Upper lobe of left lung (tissue), 6 donors: ENCODE results near the gene SDSL. TPM values are rescaled to one million over a fixed set of nuclear protein-coding genes. Genes with fewer than 3 reads are reported as not detected.

Experiments used
- ATAC-seq, 2 donors: fragments of 200-7000 bp; cut with Tn5 transposase; one replicate each; pipeline ENCODE4 v1.9.1; 2022; ENCODE audit warnings: mild to moderate bottlenecking in 2 of 2, moderate library complexity in 2 of 2; ENCODE audit not compliant: low FRiP score in 2 of 2
- DNase-seq, 2 donors: peaks; one replicate each; pipeline ENCODE4 v3.0.0-alpha.2; 2019 to 2020
- H3K27ac ChIP-seq, 4 donors: fragments of 200-600 bp; sonication (generic); one replicate each; pipeline ENCODE4 v1.5.1; 2016 to 2019
- H3K27me3 ChIP-seq, 4 donors: fragments of 200-600 bp; sonication (generic); one replicate each; pipeline ENCODE4 v1.5.1; 2017 to 2019
- H3K36me3 ChIP-seq, 4 donors: fragments of 200-600 bp; sonication (generic); one replicate each; pipeline ENCODE4 v1.5.1; 2016 to 2019
- H3K4me1 ChIP-seq, 4 donors: fragments of 200-600 bp; sonication (generic); one replicate each; pipeline ENCODE4 v1.5.1; 2018 to 2019
- H3K4me3 ChIP-seq, 4 donors: fragments of 200-600 bp; sonication (generic); one replicate each; pipeline ENCODE4 v1.5.1; 2017 to 2019; ENCODE audit warnings: mild to moderate bottlenecking in 2 of 4, moderate library complexity in 1 of 4
- H3K9me3 ChIP-seq, 4 donors: fragments of 200-600 bp; sonication (generic); one replicate each; pipeline ENCODE4 v1.5.1; 2018 to 2019
- EP300 ChIP-seq, 4 donors: sonication (generic); formaldehyde crosslinking; IDR thresholded peaks; one replicate each; pipeline ENCODE4 v1.5.1; 2017; ENCODE audit warnings: antibody characterized with exemption in 4 of 4, control low read depth in 2 of 4
- POLR2A ChIP-seq, 4 donors: fragments of 450-650 bp; IDR thresholded peaks; one replicate each; pipeline ENCODE4 v1.5.1; 2016 to 2017; ENCODE audit warnings: antibody characterized with exemption in 4 of 4, mild to moderate bottlenecking in 2 of 4
- POLR2AphosphoS5 ChIP-seq, 2 donors: sonication (generic); formaldehyde crosslinking; IDR thresholded peaks; one replicate each; pipeline ENCODE4 v1.5.1; 2017; ENCODE audit warnings: antibody characterized with exemption in 2 of 2
- WGBS, 2 donors: methylation state at CpG; one replicate each; pipeline ENCODE4 v1.1.5; 2017 to 2018; 5-methylcytosine and 5-hydroxymethylcytosine counted together
- total RNA-seq, 6 donors: library from RNA; depleted of rRNA in 4 of 6; stranded (reverse); fragments of >200 nt in 4 of 6; gene quantifications; one replicate each; pipeline versions ENCODE4 v1.1.0 to v1.2.1, GENCODE V29; 2016 to 2021
- TF ChIP-seq, protein P1 (sequence below), 6 experiments: fragments of 450-650 bp in 4 of 6; fragments of 200-600 bp in 2 of 6; sonication (generic) in 2 of 6; IDR thresholded peaks; one replicate each; pipeline ENCODE4 v1.5.1; 2016 to 2019; ENCODE audit warnings: antibody characterized with exemption in 6 of 6
- donor health status: DM: no; HTN: no; CAD: no; lungs with moderate emphysema.
- donor health status: DM: no; HTN: yes; CAD: no; lungs with severe emphysema.

SDSL gene
- total RNA-seq, 6 donors from 2014 or later = 1.1 to 26.9 (median 9.1) TPM

GRCh38 chr12:113456761-113457160 is 34.6 kb downstream of the SDSL start:
- DNase-seq (no peak), ATAC-seq (no peak)
- TF ChIP-seq EP300 (IDR thresholded peaks at IDR 0.05) = no peak
- no peak for TF ChIP-seq POLR2A (IDR thresholded peaks at IDR 0.05)
- no peak for TF ChIP-seq POLR2AphosphoS5 (IDR thresholded peaks at IDR 0.05)
- TF ChIP-seq, protein P1, sequence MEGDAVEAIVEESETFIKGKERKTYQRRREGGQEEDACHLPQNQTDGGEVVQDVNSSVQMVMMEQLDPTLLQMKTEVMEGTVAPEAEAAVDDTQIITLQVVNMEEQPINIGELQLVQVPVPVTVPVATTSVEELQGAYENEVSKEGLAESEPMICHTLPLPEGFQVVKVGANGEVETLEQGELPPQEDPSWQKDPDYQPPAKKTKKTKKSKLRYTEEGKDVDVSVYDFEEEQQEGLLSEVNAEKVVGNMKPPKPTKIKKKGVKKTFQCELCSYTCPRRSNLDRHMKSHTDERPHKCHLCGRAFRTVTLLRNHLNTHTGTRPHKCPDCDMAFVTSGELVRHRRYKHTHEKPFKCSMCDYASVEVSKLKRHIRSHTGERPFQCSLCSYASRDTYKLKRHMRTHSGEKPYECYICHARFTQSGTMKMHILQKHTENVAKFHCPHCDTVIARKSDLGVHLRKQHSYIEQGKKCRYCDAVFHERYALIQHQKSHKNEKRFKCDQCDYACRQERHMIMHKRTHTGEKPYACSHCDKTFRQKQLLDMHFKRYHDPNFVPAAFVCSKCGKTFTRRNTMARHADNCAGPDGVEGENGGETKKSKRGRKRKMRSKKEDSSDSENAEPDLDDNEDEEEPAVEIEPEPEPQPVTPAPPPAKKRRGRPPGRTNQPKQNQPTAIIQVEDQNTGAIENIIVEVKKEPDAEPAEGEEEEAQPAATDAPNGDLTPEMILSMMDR (IDR thresholded peaks at IDR 0.05) = no peak
- no peaks in the 10 kb centered on the region for H3K9me3 ChIP-seq
- H3K27ac ChIP-seq = no peak overlapping the region
- H3K27me3 ChIP-seq = no peaks in the 10 kb centered on the region
- H3K4me3 ChIP-seq = no peak overlapping the region
- WGBS, 2 donors = 40 to 46% methylated on average over 4 of the region's 4 CpGs
- H3K36me3 ChIP-seq = no peaks in the 10 kb centered on the region
- no peaks in the 10 kb centered on the region for H3K4me1 ChIP-seq

GRCh38 chr12:113457185-113457584 is 35.0 kb downstream of the SDSL start:
- peaks cover 0 to 1% (median 0%) of the 10 kb centered on the region in 4 donors for H3K27me3 ChIP-seq
- 42 to 53% methylated on average over 10 of the region's 10 CpGs for WGBS, 2 donors

DNA sequence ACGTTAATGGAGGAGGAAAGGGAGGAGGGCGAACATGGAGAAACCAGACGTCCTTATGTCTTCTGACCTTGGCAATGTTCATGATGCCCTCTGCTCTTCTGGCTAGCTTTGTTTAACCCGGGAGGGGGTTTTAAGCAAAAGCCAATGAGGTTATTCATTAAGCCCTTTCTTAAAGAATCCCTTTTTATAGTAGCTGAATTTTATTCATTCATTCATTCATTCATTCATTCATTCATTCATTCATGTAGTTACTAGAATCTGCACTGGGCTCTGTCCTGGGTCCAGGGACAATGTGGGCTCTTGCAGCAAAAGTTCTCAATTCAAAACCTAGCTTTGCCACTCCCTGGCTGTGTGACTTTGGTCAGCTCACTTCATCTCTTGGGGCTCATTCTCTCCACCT is 35.5 kb downstream of the SDSL start:
- no peaks in the 10 kb centered on the region for H3K36me3 ChIP-seq
- H3K27ac ChIP-seq = no peak overlapping the region
- TF ChIP-seq POLR2A (IDR thresholded peaks at IDR 0.05) (no peak), EP300 (IDR thresholded peaks at IDR 0.05) (no peak), POLR2AphosphoS5 (IDR thresholded peaks at IDR 0.05) (no peak)
- peaks cover 0 to 5% (median under 1%) of the 10 kb centered on the region in 4 donors for H3K27me3 ChIP-seq
- peaks cover 6 to 7% (median 7%) of the 10 kb centered on the region in 4 donors for H3K4me1 ChIP-seq
- 44 to 49% methylated on average over 4 of the region's 4 CpGs for WGBS, 2 donors
- DNase-seq = no peak
- H3K4me3 ChIP-seq = no peak overlapping the region
- ATAC-seq = no peak
- no peaks in the 10 kb centered on the region for H3K9me3 ChIP-seq

More at GRCh38 chr12:113457185-113457584, 35.0 kb downstream of the SDSL start:
- Histone ChIP-seq H3K36me3 (no peaks in the 10 kb centered on the region), H3K4me1 (peaks cover under 1 to 2% (median 1%) of the 10 kb centered on the region in 4 donors), H3K9me3 (no peaks in the 10 kb centered on the region), H3K4me3 (no peak overlapping the region), H3K27ac (no peak overlapping the region)
- no peak for ATAC-seq
- DNase-seq = no peak
- TF ChIP-seq EP300 (IDR thresholded peaks at IDR 0.05) = no peak
- TF ChIP-seq POLR2A (IDR thresholded peaks at IDR 0.05) = no peak
- TF ChIP-seq, protein P1 (IDR thresholded peaks at IDR 0.05) = no peak
- no peak for TF ChIP-seq POLR2AphosphoS5 (IDR thresholded peaks at IDR 0.05)

GRCh38 chr12:113459981-113460380 is 37.8 kb downstream of the SDSL start:
- TF ChIP-seq EP300 (IDR thresholded peaks at IDR 0.05) (no peak), POLR2A (IDR thresholded peaks at IDR 0.05) (no peak), POLR2AphosphoS5 (IDR thresholded peaks at IDR 0.05) (no peak)
- TF ChIP-seq, protein P1 (IDR thresholded peaks at IDR 0.05) = no peak
- 36 to 44% methylated on average over 4 of the region's 4 CpGs for WGBS, 2 donors
- Histone ChIP-seq H3K9me3 (no peaks in the 10 kb centered on the region), H3K4me1 (peaks cover 15 to 29% (median 27%) of the 10 kb centered on the region in 4 donors), H3K4me3 (no peak overlapping the region), H3K36me3 (no peaks in the 10 kb centered on the region), H3K27ac (no peak overlapping the region), H3K27me3 (peaks cover 0 to 27% (median 17%) of the 10 kb centered on the region in 4 donors)
- ATAC-seq (no peak), DNase-seq (no peak)

DNA sequence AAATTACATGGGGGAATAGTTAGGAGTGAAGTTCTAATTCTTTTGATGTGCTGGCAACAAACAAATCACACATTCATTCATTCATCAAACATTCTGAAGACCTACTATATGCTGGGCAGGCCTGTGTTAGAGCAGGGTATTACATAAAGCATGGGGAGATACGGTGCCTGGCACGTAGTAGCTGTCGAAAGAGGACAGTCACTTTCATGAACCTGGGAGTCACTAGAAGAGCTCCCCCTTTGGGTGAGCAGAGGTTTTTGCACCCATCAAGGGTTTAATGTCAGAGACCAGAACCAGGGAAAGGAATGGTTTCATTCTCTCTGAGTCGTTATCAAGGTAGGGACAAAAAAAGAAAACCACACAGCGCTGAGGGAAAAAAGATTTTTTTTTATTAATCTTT is 39.5 kb downstream of the SDSL start:
- no peak for DNase-seq
- 17 to 19% methylated on average over 5 of the region's 5 CpGs for WGBS, 2 donors
- Histone ChIP-seq H3K36me3 (no peaks in the 10 kb centered on the region), H3K27me3 (peaks cover 0 to 44% (median 26%) of the 10 kb centered on the region in 4 donors), H3K9me3 (no peaks in the 10 kb centered on the region), H3K4me1 (peaks cover 15 to 39% (median 31%) of the 10 kb centered on the region in 4 donors), H3K4me3 (no peak overlapping the region), H3K27ac (no peak overlapping the region)
- no peak for ATAC-seq
- TF ChIP-seq POLR2A (IDR thresholded peaks at IDR 0.05) (no peak), EP300 (IDR thresholded peaks at IDR 0.05) (no peak), POLR2AphosphoS5 (IDR thresholded peaks at IDR 0.05) (no peak)
- TF ChIP-seq, protein P1 (IDR thresholded peaks at IDR 0.05) = no peak
